H9 (cell line): Measurements from ENCODE around the gene SRM. TPM values are rescaled to one million over a fixed set of nuclear protein-coding genes. Genes with fewer than 3 reads are reported as not detected.
"Not testable (repeated sequence)": the region's sequence is repeated elsewhere in the genome, so short reads cannot be mapped to it uniquely, and the experiment has no call there.

ENCODE experiments used
- DNase-seq: peaks from one replicate; pipeline ENCODE4 v3.0.0-alpha.2; 2017
- H2AFZ ChIP-seq: one replicate; pipeline ENCODE4 v1.6.1; 2013; ENCODE audit warnings: mild to moderate bottlenecking, low read length, control low read depth, moderate library complexity
- H2AK5ac ChIP-seq: 2 replicates; pipeline ENCODE4 v1.6.1; 2013; ENCODE audit warnings: low read length, control low read depth, mixed read lengths; ENCODE audit not compliant: insufficient read length
- H2BK120ac ChIP-seq: one replicate; pipeline ENCODE4 v1.6.1; 2013; ENCODE audit warnings: low read depth, mild to moderate bottlenecking, low read length, control low read depth, inconsistent platforms; ENCODE audit not compliant: poor library complexity, severe bottlenecking
- H2BK12ac ChIP-seq: 2 replicates; pipeline ENCODE4 v1.6.1; 2013; ENCODE audit warnings: low read length, control low read depth, mixed read lengths, low read depth; ENCODE audit not compliant: insufficient read length
- H2BK15ac ChIP-seq: 2 replicates; pipeline ENCODE4 v1.6.1; 2013; ENCODE audit warnings: low read depth, low read length, control low read depth
- H2BK20ac ChIP-seq: one replicate; pipeline ENCODE4 v1.6.1; 2013; ENCODE audit warnings: low read depth, mild to moderate bottlenecking, low read length, control low read depth, inconsistent platforms; ENCODE audit not compliant: poor library complexity, severe bottlenecking
- H2BK5ac ChIP-seq: 2 replicates; pipeline ENCODE4 v1.6.1; 2013; ENCODE audit warnings: low read length, control low read depth, mixed read lengths; ENCODE audit not compliant: insufficient read length
- H3K14ac ChIP-seq: 2 replicates; pipeline ENCODE4 v1.6.1; 2013; ENCODE audit warnings: low read length, control low read depth; ENCODE audit not compliant: insufficient read depth
- H3K18ac ChIP-seq: 2 replicates; pipeline ENCODE4 v1.6.1; 2013; ENCODE audit warnings: low read depth, mild to moderate bottlenecking, mixed read lengths, low read length, control low read depth; ENCODE audit not compliant: insufficient read length
- H3K23ac ChIP-seq: 2 replicates; pipeline ENCODE4 v1.6.1; 2013; ENCODE audit warnings: low read length, control low read depth, mixed read lengths, low read depth; ENCODE audit not compliant: insufficient read length
- H3K23me2 ChIP-seq: 2 replicates; pipeline ENCODE4 v1.6.1; 2013; ENCODE audit warnings: low read depth, mild to moderate bottlenecking, mixed read lengths, low read length, control low read depth; ENCODE audit not compliant: insufficient read length, poor library complexity, severe bottlenecking
- H3K27ac ChIP-seq: 2 replicates; pipeline ENCODE4 v1.5.1; 2013; ENCODE audit warnings: low read length, control low read depth, mixed read lengths, low read depth; ENCODE audit not compliant: insufficient read length
- H3K27me3 ChIP-seq: 2 replicates; pipeline ENCODE4 v1.6.1; 2013; ENCODE audit warnings: low read length, control low read depth, inconsistent platforms; ENCODE audit not compliant: insufficient read depth
- H3K4ac ChIP-seq: 2 replicates; pipeline ENCODE4 v1.6.1; 2013; ENCODE audit warnings: low read depth, mild to moderate bottlenecking, control low read depth, inconsistent platforms, low read length, moderate library complexity
- H3K4me1 ChIP-seq: 2 replicates; pipeline ENCODE4 v1.6.1; 2013; ENCODE audit warnings: low read length, control low read depth, inconsistent platforms; ENCODE audit not compliant: insufficient read depth
- H3K4me2 ChIP-seq: 2 replicates; pipeline ENCODE4 v1.6.1; 2013; ENCODE audit warnings: low read length, control low read depth, mixed read lengths; ENCODE audit not compliant: insufficient read length, insufficient read depth
- H3K56ac ChIP-seq: 2 replicates; pipeline ENCODE4 v1.6.1; 2013; ENCODE audit warnings: low read depth, mild to moderate bottlenecking, mixed read lengths, low read length, control low read depth; ENCODE audit not compliant: insufficient read length
- H3K79me1 ChIP-seq: 2 replicates; pipeline ENCODE4 v1.6.1; 2013; ENCODE audit warnings: low read depth, mild to moderate bottlenecking, moderate library complexity, low read length, control low read depth, inconsistent platforms; ENCODE audit not compliant: insufficient read depth, poor library complexity, severe bottlenecking
- H3K79me2 ChIP-seq: 2 replicates; pipeline ENCODE4 v1.6.1; 2013; ENCODE audit warnings: low read length, control low read depth, inconsistent platforms; ENCODE audit not compliant: insufficient read depth
- H3K9ac ChIP-seq: 2 replicates; pipeline ENCODE4 v1.6.1; 2013; ENCODE audit warnings: low read length, control low read depth, mixed read lengths; ENCODE audit not compliant: insufficient read length; ENCODE audit errors: extremely low read depth
- H3K9me3 ChIP-seq: one replicate; pipeline ENCODE4 v1.6.1; 2013; ENCODE audit warnings: low read depth, low read length, inconsistent platforms; ENCODE audit not compliant: control insufficient read depth
- H3T11ph ChIP-seq: one replicate; pipeline ENCODE4 v1.6.1; 2013; ENCODE audit warnings: mild to moderate bottlenecking, low read length, control low read depth, inconsistent platforms
- H4K20me1 ChIP-seq: one replicate; pipeline ENCODE4 v1.6.1; 2013; ENCODE audit not compliant: control insufficient read depth, insufficient read length, insufficient read depth
- H4K5ac ChIP-seq: 2 replicates; pipeline ENCODE4 v1.6.1; 2013; ENCODE audit warnings: low read depth, mild to moderate bottlenecking, mixed read lengths, low read length, control low read depth; ENCODE audit not compliant: insufficient read length
- H4K8ac ChIP-seq: replicated peaks from 2 replicates; pipeline ENCODE4 v1.6.1; 2013; ENCODE audit warnings: low read length, control low read depth, mixed read lengths, low read depth; ENCODE audit not compliant: insufficient read length
- H4K91ac ChIP-seq: 2 replicates; pipeline ENCODE4 v1.6.1; 2013; ENCODE audit warnings: low read depth, mild to moderate bottlenecking, moderate library complexity, mixed read lengths, low read length, control low read depth; ENCODE audit not compliant: insufficient read length
- H3K27ac Mint-ChIP-seq, 3 experiments: 2 replicates in 2 of 3; 3 replicates in 1 of 3; pipeline ENCODE4 v1.8.0; 2020 to 2021; ENCODE audit warnings: mixed read lengths in 3 of 3, mild to moderate bottlenecking in 1 of 3, moderate library complexity in 1 of 3
- H3K27me3 Mint-ChIP-seq: 2 replicates; pipeline ENCODE4 v1.8.0; 2021; ENCODE audit warnings: low read depth, mild to moderate bottlenecking, moderate library complexity, mixed read lengths
- H3K36me3 Mint-ChIP-seq, 3 experiments: 2 replicates in 2 of 3; 3 replicates in 1 of 3; pipeline ENCODE4 v1.8.0; 2020 to 2021; ENCODE audit warnings: low read depth in 3 of 3, mixed read lengths in 3 of 3; ENCODE audit not compliant: insufficient read depth in 1 of 3
- H3K4me1 Mint-ChIP-seq, 2 experiments: 2 replicates each; pipeline ENCODE4 v1.8.0; 2020; ENCODE audit warnings: mixed read lengths in 2 of 2
- H3K4me3 Mint-ChIP-seq, 2 experiments: 2 replicates in 1 of 2; 3 replicates in 1 of 2; pipeline ENCODE4 v1.8.0; 2020 to 2021; ENCODE audit warnings: mild to moderate bottlenecking in 2 of 2, mixed read lengths in 2 of 2, moderate library complexity in 1 of 2
- H3K9me3 Mint-ChIP-seq, 2 experiments: 2 replicates in 1 of 2; 3 replicates in 1 of 2; pipeline ENCODE4 v1.8.0; 2020; ENCODE audit warnings: mild to moderate bottlenecking in 2 of 2, mixed read lengths in 2 of 2, moderate library complexity in 1 of 2
- WGBS: extraction: QIAGEN DNeasy Blood & Tissue Kit; methylation state at CpG from one replicate; pipeline ENCODE4 v1.1.7; 2013; ENCODE audit warnings: missing lambda C conversion rate, low lambda C conversion rate, mixed read lengths; ENCODE audit not compliant: insufficient read length; ENCODE audit errors: extremely low coverage; 5-methylcytosine and 5-hydroxymethylcytosine counted together
- total RNA-seq: library from RNA; stranded (reverse); gene quantifications from 2 replicates; pipeline ENCODE4 v1.2.1, GENCODE V29; 2021
- TF ChIP-seq, protein P1 (sequence below): fragments of 200-600 bp; sonication (generic); conservative IDR thresholded peaks from 3 replicates; pipeline ENCODE4 v1.8.0; 2021; ENCODE audit warnings: antibody characterized with exemption, mild to moderate bottlenecking

SRM gene
- total RNA-seq, 1 experiment from 2014 or later = 196 TPM

DNA sequence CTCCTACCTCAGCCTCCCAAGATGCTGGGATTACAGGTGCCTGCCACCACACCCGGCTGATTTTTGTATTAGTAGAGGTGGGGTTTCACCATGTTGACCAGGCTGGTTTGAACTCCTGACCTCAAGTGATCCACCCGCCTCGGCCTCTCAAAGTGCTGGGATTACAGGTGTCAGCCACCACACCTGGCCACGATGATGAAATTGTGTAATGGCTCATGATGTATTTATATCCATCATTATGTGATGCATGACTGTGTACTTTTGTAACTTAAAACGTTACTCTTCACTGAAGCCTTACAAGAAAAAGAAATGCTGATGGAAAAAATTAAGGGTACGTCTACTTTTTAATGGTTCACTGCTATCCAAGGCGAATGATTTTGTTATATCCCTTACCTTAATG lies 39.8 kb downstream of the SRM start:
- no peak overlapping the region for H2BK15ac ChIP-seq
- H4K20me1 ChIP-seq = no peaks in the 10 kb centered on the region
- no peak overlapping the region for H3K23ac ChIP-seq
- H3K27me3 ChIP-seq = no peaks in the 10 kb centered on the region
- H3K27ac ChIP-seq = no peak overlapping the region
- no peak overlapping the region for H3T11ph ChIP-seq
- no peak overlapping the region for H2BK120ac ChIP-seq
- no peak overlapping the region for H3K14ac ChIP-seq
- no peaks in the 10 kb centered on the region for H3K4me1 ChIP-seq
- no peak overlapping the region for H2AFZ ChIP-seq
- peaks cover 0 to 14% of the 10 kb centered on the region in 2 experiments; a peak in 2 of 4 replicates for H3K4me1 Mint-ChIP-seq
- H2BK12ac ChIP-seq = no peak overlapping the region
- no peaks in the 10 kb centered on the region; the same call in 1 of the 2 replicates for H3K79me2 ChIP-seq
- no peak overlapping the region for H4K5ac ChIP-seq
- no peak overlapping the region for H4K8ac ChIP-seq
- H2BK20ac ChIP-seq = no peak overlapping the region
- H3K27ac Mint-ChIP-seq = no peak overlapping the region
- no peak overlapping the region for H3K9ac ChIP-seq
- H2BK5ac ChIP-seq = no peak overlapping the region
- H3K56ac ChIP-seq = no peak overlapping the region
- H3K4ac ChIP-seq = no peak overlapping the region
- no peak overlapping the region for H3K4me2 ChIP-seq
- H4K91ac ChIP-seq = no peak overlapping the region
- H3K79me1 ChIP-seq = peaks cover 2% of the 10 kb centered on the region
- no peaks in the 10 kb centered on the region for H3K27me3 Mint-ChIP-seq
- TF ChIP-seq, protein P1, sequence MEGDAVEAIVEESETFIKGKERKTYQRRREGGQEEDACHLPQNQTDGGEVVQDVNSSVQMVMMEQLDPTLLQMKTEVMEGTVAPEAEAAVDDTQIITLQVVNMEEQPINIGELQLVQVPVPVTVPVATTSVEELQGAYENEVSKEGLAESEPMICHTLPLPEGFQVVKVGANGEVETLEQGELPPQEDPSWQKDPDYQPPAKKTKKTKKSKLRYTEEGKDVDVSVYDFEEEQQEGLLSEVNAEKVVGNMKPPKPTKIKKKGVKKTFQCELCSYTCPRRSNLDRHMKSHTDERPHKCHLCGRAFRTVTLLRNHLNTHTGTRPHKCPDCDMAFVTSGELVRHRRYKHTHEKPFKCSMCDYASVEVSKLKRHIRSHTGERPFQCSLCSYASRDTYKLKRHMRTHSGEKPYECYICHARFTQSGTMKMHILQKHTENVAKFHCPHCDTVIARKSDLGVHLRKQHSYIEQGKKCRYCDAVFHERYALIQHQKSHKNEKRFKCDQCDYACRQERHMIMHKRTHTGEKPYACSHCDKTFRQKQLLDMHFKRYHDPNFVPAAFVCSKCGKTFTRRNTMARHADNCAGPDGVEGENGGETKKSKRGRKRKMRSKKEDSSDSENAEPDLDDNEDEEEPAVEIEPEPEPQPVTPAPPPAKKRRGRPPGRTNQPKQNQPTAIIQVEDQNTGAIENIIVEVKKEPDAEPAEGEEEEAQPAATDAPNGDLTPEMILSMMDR = no peak
- no peak overlapping the region for H2AK5ac ChIP-seq
- WGBS = no CpG with 5 or more reads among the region's 7 CpGs
- DNase-seq = no peak
- no peaks in the 10 kb centered on the region for H3K9me3 ChIP-seq
- H3K23me2 ChIP-seq = no peaks in the 10 kb centered on the region
- no peaks in the 10 kb centered on the region for H3K9me3 Mint-ChIP-seq
- H3K36me3 Mint-ChIP-seq = peaks cover 58 to 97% (median 88%) of the 10 kb centered on the region in 3 experiments; a peak in 6 of 7 replicates
- no peak overlapping the region for H3K18ac ChIP-seq
- no peak overlapping the region for H3K4me3 Mint-ChIP-seq

DNA sequence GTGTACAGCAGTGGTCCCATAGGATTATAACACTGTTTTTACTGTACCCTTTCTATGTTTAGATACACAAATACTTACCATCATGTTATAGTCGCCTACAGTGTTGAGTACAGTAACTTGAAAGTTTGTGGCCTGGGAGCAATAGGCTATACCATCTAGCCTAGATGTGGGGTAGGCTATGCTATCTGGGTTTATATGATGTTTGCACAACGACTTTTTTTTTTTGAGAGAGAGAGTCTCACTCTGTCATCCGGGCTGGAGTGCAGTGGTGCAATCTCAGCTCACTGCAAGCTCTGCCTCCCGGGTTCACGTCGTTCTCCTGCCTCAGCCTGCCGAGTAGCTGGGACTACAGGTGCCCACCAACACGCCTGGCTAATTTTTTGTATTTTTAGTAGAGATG lies 40.5 kb downstream of the SRM start:
- H3K23ac ChIP-seq, H2BK120ac ChIP-seq, H3K4me1 Mint-ChIP-seq, H4K5ac ChIP-seq, H3K56ac ChIP-seq, H4K8ac ChIP-seq, H3K9me3 Mint-ChIP-seq, H2AK5ac ChIP-seq, H3K79me1 ChIP-seq, H3K4me1 ChIP-seq, H2BK20ac ChIP-seq, H3K79me2 ChIP-seq, H4K91ac ChIP-seq, H3K9ac ChIP-seq, H3K27ac ChIP-seq, H3K14ac ChIP-seq, H3K4me2 ChIP-seq, H3K27me3 ChIP-seq, H2BK12ac ChIP-seq, H3K18ac ChIP-seq, H3K27ac Mint-ChIP-seq, H2AFZ ChIP-seq, DNase-seq, H3K23me2 ChIP-seq, H3K4me3 Mint-ChIP-seq, H3T11ph ChIP-seq, H3K9me3 ChIP-seq, H3K4ac ChIP-seq, H3K27me3 Mint-ChIP-seq, H2BK5ac ChIP-seq, H2BK15ac ChIP-seq, H4K20me1 ChIP-seq: not testable (repeated sequence)
- H3K36me3 Mint-ChIP-seq = peaks cover 61 to 97% (median 88%) of the 10 kb centered on the region in 3 experiments; a peak in 6 of 7 replicates
- no CpG with 5 or more reads among the region's 8 CpGs for WGBS
